Right cardiac atrium (tissue), 5 donors: ENCODE data around the gene DCT. TPM values are rescaled to one million over a fixed set of nuclear protein-coding genes. Genes with fewer than 3 reads are reported as not detected.

Experiments used
- ATAC-seq, 2 donors: fragments of 200-7000 bp; cut with Tn5 transposase; one replicate each; pipeline versions ENCODE4 v1.8.0 to v1.9.1; 2020; ENCODE audit warnings: moderate library complexity in 2 of 2, mild to moderate bottlenecking in 1 of 2
- DNase-seq, 3 donors: peaks; one replicate each; pipeline ENCODE4 v3.0.0-alpha.2; 2020
- H3K27ac ChIP-seq: one replicate; pipeline ENCODE4 v1.5.1; 2013; ENCODE audit warnings: mild to moderate bottlenecking, low read length, control low read depth, moderate library complexity
- H3K27me3 ChIP-seq: one replicate; pipeline ENCODE4 v1.6.1; 2013; ENCODE audit not compliant: control insufficient read depth, insufficient read depth
- H3K4me1 ChIP-seq: one replicate; pipeline ENCODE4 v1.6.1; 2013; ENCODE audit warnings: low read length; ENCODE audit not compliant: control insufficient read depth, insufficient read depth
- H3K4me3 ChIP-seq: one replicate; pipeline ENCODE4 v1.5.1; 2013; ENCODE audit warnings: low read length, control low read depth
- H3K9me3 ChIP-seq: one replicate; pipeline ENCODE4 v1.6.1; 2013; ENCODE audit warnings: low read length; ENCODE audit not compliant: control insufficient read depth
- WGBS: extraction: QIAGEN DNeasy Blood & Tissue Kit; methylation state at CpG from one replicate; pipeline ENCODE4 v1.1.7; 2013; 5-methylcytosine and 5-hydroxymethylcytosine counted together
- intact Hi-C, 4 donors: fragments of 100-400 bp; cut with DNase I; formaldehyde crosslinking; loops; one replicate each; pipeline versions ENCODE4 v1.11.0 to v1.14.0; 2022 to 2023
- polyA plus RNA-seq: library from polyadenylated mRNA; stranded (reverse); fragments of 200-250 nt; gene quantifications from one replicate; pipeline ENCODE4 v1.2.3, GENCODE V29; 2013
- total RNA-seq, 4 donors: library from RNA; stranded (reverse); fragmentation: NEBNext Ultra II Directional; extraction: Animal tissue kit (Norgen Biotek cat#: 25700); gene quantifications; one replicate each; pipeline ENCODE4 v1.2.1, GENCODE V29; 2021
- donor health status: healthy with polysubstance abuse.
- donor health status: DM: no; HTN: yes; CAD: no.
- donor health status: DM: no; HTN: no; CAD: no.
- donor health status: DM: no; HTN: yes; CAD: no; lungs with severe emphysema.
- donor health status: DM: yes; HTN: yes; CAD: no.

The DCT gene
- total and polyA plus RNA-seq, 5 donors = 0.18 to 0.46 (median 0.33) TPM

DNA sequence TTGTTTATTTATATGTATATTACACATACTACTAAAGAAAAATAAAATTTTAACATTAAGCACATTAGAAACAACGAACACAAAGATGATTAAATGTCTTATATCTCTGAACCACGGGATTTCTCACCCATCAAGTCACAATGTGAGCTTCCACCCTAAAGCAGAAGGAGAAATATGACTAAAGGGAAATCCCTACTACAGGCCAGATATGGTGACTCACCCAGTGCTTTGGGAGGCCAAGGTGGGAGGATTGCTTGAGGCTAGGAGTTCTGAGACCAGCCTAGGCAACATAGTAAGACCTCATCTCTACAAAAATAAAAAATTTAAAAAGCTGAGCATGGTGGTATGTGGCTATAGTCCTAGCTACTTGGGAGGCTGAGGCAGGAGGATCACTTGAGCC is 24.6 kb downstream of the DCT start:
- no peaks in the 10 kb centered on the region for H3K27me3 ChIP-seq
- no peak for ATAC-seq
- no peak overlapping the region for H3K4me3 ChIP-seq
- WGBS = 81% methylated on average over 2 of the region's 2 CpGs
- no peak overlapping the region for H3K27ac ChIP-seq
- intact Hi-C loops = no loop called here
- H3K9me3 ChIP-seq = no peaks in the 10 kb centered on the region
- no peaks in the 10 kb centered on the region for H3K4me1 ChIP-seq
- no peak for DNase-seq

DNA sequence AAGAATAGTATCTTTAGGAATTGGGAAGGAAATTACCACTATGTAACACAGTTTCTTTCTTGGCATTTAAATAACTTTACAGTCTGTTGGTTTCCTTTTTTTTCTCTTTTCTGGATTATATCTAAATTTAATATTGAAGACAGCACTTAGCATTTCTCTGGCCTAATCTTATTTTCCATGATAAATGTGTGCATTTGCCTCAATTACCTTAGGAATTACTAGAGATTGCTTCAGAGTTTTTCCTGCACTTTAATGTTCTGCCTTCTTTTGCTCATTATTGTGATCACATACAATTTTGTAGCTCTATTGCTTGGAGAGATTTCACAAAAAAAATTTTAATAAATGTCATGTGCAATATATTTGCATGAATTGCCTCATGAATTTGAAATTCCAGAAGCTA is 25.1 kb downstream of the DCT start:
- H3K27ac ChIP-seq = no peak overlapping the region
- DNase-seq (no peak), ATAC-seq (no peak)
- H3K9me3 ChIP-seq = no peaks in the 10 kb centered on the region
- no peak overlapping the region for H3K4me3 ChIP-seq
- H3K4me1 ChIP-seq = no peaks in the 10 kb centered on the region
- intact Hi-C loops = no loop called here
- H3K27me3 ChIP-seq = no peaks in the 10 kb centered on the region

DNA sequence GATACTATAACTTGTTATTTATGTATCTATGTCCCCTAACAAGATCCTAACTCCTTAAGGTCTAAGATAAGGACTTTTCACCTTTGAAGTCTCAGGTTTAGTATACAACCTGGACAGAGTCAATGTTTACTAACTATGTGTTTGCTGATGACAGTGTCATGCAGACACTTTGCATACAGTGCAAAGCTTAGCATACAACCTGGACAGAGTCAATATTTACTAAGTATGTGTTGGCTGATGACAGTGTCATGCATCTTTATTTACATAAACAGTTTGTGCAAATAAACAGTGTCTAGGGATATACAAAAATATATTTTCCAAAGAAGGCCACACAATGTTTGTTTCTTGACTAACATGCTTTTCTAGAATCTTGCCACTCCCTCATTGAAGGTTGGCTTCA is 34.7 kb downstream of the DCT start:
- no peaks in the 10 kb centered on the region for H3K9me3 ChIP-seq
- no peaks in the 10 kb centered on the region for H3K4me1 ChIP-seq
- no peak overlapping the region for H3K27ac ChIP-seq
- H3K4me3 ChIP-seq = no peak overlapping the region
- ATAC-seq (no peak), DNase-seq (no peak)
- intact Hi-C loops = no loop called here
- H3K27me3 ChIP-seq = no peaks in the 10 kb centered on the region

DNA sequence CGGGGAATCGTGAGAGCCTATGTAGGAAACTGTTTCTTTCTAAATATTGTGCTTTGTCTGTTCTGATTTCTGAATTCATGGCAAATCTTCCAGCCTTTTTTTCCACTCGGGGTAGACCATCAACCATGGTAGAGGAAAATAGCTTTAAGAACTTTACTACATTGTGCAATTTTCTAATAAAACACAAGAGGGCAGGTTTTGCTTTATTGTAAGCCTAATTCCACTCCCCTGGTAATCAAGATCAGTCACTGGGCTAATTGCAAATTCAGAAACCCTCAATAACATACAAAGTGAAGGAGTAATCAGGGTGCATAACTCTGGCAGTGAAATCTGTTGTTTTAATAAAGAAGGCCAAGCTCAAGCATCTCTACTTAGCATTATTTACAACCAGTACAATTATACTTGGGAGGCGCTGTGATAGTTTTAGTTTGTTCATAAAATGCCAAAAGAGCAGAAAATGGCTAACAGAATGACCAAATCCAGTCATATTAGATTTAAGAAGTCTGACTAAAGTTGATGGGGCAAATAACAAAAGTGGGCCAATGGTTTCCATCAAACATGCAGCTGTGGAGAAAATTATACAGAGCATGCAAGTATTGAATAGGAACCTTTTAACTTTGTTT is 43.8 kb downstream of the DCT start:
- 40% methylated on average over 4 of the region's 4 CpGs for WGBS
- no peak overlapping the region for H3K4me3 ChIP-seq
- H3K9me3 ChIP-seq = no peaks in the 10 kb centered on the region
- H3K27me3 ChIP-seq = no peaks in the 10 kb centered on the region
- DNase-seq (no peak), ATAC-seq (peak; percentile 45 to 71)
- H3K4me1 ChIP-seq = no peaks in the 10 kb centered on the region
- intact Hi-C loops = loop anchor here in 2 of 4 donors (1.0 to 5.0 kb wide), 2 partner anchors 182 kb away; no protein-coding TSS in a partner anchor
- H3K27ac ChIP-seq = no peak overlapping the region

DNA sequence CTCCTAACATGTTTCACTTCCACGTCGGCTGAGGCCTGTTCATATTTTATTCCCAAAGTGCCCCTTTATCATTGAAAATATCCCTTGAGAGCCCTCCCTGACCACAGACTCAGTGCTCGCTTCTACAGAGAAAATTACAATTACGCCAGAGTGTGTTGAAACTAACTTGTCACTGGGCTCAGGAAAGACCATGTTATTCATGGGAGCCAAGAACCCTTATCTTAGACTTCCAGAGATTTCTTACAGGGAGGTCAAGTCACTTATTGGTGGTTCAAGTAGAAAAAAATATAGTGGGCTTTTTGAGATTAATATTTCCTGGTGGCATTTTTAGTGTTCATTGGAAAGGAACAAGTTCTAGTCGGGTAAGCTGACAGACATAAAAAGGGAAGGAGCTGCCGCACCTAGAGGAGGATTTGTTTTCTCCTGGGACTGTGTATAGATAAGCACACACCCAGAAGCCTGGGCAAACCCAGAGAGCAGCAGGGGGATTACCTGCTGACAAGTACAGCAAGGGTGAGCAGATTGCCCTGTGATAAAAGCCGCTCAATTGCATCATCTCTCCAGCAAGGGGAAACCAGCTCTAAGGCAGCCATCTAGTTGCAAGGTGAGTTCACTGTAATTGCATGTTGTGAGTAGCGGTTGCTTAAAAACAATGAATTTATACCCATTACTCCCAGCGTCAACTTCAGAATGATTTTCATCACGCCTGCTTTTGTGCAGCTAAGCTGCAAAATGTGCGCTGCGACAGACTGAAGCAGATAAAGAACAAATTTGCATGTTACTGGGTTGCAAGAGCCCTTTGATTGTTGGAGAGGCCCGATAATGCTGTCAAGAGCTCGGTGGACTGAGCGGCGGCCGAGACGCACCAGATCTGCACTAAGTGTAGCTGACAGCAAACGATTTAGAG is 46.2 kb downstream of the DCT start:
- intact Hi-C loops = loop anchor here in 2 of 4 donors (2.0 to 5.0 kb wide), 2 partner anchors 183 to 184 kb away; no protein-coding TSS in a partner anchor
- Histone ChIP-seq H3K4me1 (no peaks in the 10 kb centered on the region), H3K4me3 (peak overlapping the region; percentile 7), H3K27ac (no peak overlapping the region), H3K27me3 (no peaks in the 10 kb centered on the region), H3K9me3 (no peaks in the 10 kb centered on the region)
- ATAC-seq (peak; percentile 89 to 93), DNase-seq (peak in 2 of 3 donors; percentile 70)
- 27% methylated on average over 19 of the region's 19 CpGs for WGBS

DNA sequence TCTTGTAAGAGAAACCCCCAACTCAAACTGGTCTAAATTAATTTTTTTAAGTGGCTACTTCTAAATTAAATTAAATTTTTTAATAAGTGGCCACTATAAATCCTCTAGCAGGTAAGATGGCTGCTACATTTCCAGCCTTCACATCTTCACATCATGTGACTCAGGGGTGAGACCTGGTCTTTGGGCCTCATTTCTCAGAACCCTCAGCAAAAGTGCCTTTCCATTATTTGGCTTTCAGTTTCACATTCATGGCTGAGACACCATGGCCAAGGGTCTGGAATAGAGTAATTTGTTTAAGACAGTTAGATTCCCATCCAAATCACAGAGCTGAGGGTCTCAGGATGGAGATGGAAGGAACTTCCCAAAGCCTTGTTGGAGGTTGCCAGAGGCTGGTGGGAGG is 47.5 kb downstream of the DCT start:
- ATAC-seq = no peak
- H3K9me3 ChIP-seq = no peaks in the 10 kb centered on the region
- H3K4me3 ChIP-seq = no peak overlapping the region
- no peak for DNase-seq
- no peak overlapping the region for H3K27ac ChIP-seq
- H3K27me3 ChIP-seq = no peaks in the 10 kb centered on the region
- no peaks in the 10 kb centered on the region for H3K4me1 ChIP-seq
- intact Hi-C loops = loop anchor here in 2 of 4 donors (2.0 to 5.0 kb wide), 2 partner anchors 185 kb away; no protein-coding TSS in a partner anchor

DNA sequence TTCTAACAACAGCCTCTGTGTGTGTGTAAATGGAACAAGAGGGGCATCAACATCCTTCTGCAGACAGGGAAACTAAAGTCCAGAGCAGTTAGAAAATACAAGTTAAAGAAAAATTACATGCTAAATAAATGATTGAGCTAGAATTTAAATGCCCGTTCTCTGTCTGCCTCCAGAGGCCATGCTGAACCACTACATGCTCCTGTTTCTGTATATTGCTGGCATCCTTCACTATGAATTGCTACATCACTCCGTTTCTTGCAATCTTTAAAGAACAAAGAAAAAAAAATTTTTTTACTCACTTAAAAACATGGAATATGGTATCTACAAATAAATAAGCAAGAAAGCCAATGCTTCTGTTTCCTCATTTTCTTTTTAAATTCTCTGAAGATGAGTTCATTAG is 47.9 kb downstream of the DCT start:
- intact Hi-C loops = loop anchor here in 1 of 4 donors (5.0 kb wide), 1 partner anchor 186 kb away; no protein-coding TSS in a partner anchor

DNA sequence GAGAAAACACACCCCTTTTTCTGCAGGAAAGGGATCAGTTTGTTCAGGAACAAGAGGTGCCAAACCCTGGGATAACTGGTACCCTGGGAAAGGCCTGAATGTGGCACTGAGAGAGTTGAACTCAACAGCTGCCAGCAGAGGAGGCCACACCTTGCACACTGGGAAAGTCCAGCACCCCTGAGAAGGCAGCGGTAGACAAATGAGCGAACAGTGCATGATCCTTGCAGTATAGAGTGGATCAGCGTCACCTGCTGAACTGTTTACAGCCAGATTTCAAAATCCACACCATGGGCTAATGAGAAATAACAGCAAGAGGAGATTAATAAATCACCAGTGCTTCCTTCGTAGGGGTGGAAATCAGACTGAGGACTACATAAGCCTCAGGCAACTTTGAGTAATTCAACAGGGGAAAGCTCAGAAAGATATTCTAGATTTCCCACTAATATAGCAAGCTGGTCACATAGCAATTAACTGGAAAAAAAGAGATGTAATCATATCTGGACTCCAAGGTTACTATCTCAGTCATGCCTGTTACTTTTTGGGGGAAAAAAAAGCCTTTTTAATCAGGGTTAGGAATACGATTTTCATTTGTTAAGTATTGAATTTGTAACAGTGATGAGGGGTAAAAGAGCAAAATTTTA is 52.0 kb downstream of the DCT start:
- WGBS = 68% methylated on average over 5 of the region's 5 CpGs
- ATAC-seq (no peak), DNase-seq (no peak)
- Histone ChIP-seq H3K9me3 (no peaks in the 10 kb centered on the region), H3K27ac (no peak overlapping the region), H3K4me3 (no peak overlapping the region), H3K4me1 (no peaks in the 10 kb centered on the region), H3K27me3 (no peaks in the 10 kb centered on the region)
- intact Hi-C loops = no loop called here

More for the DNA sequence above, 47.9 kb downstream of the DCT start:
- peak in 1 of 2 donors; percentile 25 for ATAC-seq
- Histone ChIP-seq H3K27me3 (no peaks in the 10 kb centered on the region), H3K4me3 (no peak overlapping the region), H3K27ac (no peak overlapping the region), H3K4me1 (no peaks in the 10 kb centered on the region), H3K9me3 (no peaks in the 10 kb centered on the region)
- 75% methylated on average over 2 of the region's 2 CpGs for WGBS
- DNase-seq = no peak

DNA sequence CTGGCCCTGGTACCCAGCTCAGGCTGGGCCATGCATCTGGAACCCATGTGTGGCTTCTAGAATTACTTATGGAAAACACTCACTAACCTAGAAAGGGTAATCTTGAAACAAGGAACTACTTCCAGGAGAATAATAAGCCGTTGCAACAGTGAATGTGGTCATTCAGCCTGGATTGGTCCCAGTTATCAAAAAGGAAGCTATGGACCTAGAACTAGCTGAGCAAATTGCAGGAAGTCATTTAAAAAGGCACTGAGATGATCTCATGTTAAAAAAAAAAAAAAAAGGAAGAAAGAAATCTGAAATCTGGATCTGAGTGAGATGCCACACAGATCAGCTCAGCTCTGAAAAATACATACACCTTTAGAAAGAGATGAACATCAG is 59.6 kb downstream of the DCT start:
- H3K9me3 ChIP-seq = peaks cover 2% of the 10 kb centered on the region
- no peak for ATAC-seq
- WGBS = 34% methylated on average over 1 of the region's 1 CpG
- H3K4me1 ChIP-seq = no peaks in the 10 kb centered on the region
- no peaks in the 10 kb centered on the region for H3K27me3 ChIP-seq
- intact Hi-C loops = no loop called here
- H3K4me3 ChIP-seq = no peak overlapping the region
- no peak for DNase-seq
- no peak overlapping the region for H3K27ac ChIP-seq

DNA sequence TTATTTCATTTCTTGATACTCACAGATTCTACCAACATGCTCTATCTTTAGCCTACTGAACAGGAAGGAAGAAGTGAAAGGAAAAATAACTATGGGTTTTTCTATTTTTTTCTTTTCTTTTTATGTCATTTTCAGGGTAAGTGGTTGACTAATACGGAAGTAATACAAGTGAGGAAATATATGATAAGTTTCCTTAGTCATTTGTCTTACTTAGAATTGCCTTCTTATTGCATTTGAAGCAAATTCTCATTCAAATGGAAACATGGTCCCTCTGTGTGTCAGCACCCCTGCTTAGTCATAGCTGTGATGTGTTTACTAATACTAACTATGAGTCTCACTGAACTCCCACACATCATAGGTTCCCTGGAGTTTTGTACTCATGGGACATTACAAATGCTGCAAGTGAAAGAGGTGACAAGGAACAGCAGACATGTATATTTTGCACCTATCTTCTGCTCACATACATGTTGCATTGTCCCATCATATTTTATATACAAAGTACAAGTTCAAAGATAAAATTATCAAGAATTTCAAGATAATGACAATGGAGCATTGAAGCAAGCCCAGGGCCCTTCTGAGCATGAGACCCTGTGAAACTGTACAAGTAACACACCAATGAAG is 60.1 kb downstream of the DCT start:
- Histone ChIP-seq H3K27ac (no peak overlapping the region), H3K9me3 (peaks cover 2% of the 10 kb centered on the region), H3K27me3 (no peaks in the 10 kb centered on the region), H3K4me3 (no peak overlapping the region), H3K4me1 (no peaks in the 10 kb centered on the region)
- ATAC-seq (no peak), DNase-seq (no peak)
- 54% methylated on average over 1 of the region's 1 CpG for WGBS
- intact Hi-C loops = no loop called here

DNA sequence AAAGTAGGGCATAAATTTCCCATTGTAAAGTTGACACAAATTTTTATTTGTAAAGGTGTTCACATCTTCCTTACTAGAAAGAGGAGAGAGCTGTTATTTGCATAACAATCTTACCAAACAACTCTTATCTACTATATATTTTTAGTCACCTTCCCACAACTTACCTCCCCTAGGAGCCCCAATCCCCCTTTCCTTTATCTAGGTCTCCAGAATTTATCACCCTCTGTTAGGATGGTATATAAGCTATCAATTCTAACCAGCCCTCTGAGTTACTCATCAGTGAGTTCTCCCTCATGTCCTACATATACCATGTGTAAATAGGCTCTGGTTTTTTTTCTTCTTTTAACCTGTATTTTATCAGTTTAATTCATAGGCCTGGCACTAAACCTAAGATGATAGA is 62.2 kb downstream of the DCT start:
- Histone ChIP-seq H3K27ac (no peak overlapping the region), H3K9me3 (peaks cover 2% of the 10 kb centered on the region), H3K4me1 (no peaks in the 10 kb centered on the region), H3K4me3 (no peak overlapping the region), H3K27me3 (no peaks in the 10 kb centered on the region)
- intact Hi-C loops = no loop called here
- DNase-seq = no peak
- ATAC-seq = no peak
